ENCODE data around the gene PSMD1.
"Not testable (repeated sequence)": the region's sequence is repeated elsewhere in the genome, so short reads cannot be mapped to it uniquely, and the experiment has no call there.

PSMD1 gene

GRCh38 chr2:231185050-231185725 is 128.5 kb downstream of the PSMD1 start:
- DNase-seq (ENCODE audit: low read depth in 2 of 2): no peak

- DNase-seq (ENCODE audit: low read depth in 2 of 2): no peak
Measured at GRCh38 chr2:231185886-231186285, 129.2 kb downstream of the PSMD1 start.

- DNase-seq (ENCODE audit: low read depth in 2 of 2): no peak
Measured at GRCh38 chr2:231186325-231186724, 129.7 kb downstream of the PSMD1 start.

GRCh38 chr2:231187736-231188505 is 131.3 kb downstream of the PSMD1 start:
- DNase-seq (ENCODE audit: low read depth in 2 of 2): no peak

- no peak for DNase-seq (ENCODE audit: low read depth in 2 of 2)
Measured at GRCh38 chr2:231188506-231189170, 132.0 kb downstream of the PSMD1 start.

GRCh38 chr2:231189171-231189530 is 132.5 kb downstream of the PSMD1 start:
- DNase-seq (ENCODE audit: low read depth in 2 of 2): no peak

GRCh38 chr2:231189571-231190495 is 133.2 kb downstream of the PSMD1 start:
- no peak for DNase-seq (ENCODE audit: low read depth in 2 of 2)

- no peak for DNase-seq (ENCODE audit: low read depth in 2 of 2)
Measured at GRCh38 chr2:231190531-231191197, 134.0 kb downstream of the PSMD1 start.

- DNase-seq (ENCODE audit: low read depth in 2 of 2): no peak
Measured at GRCh38 chr2:231191896-231192872, 135.5 kb downstream of the PSMD1 start.

GRCh38 chr2:231193216-231193615 is 136.5 kb downstream of the PSMD1 start:
- DNase-seq (ENCODE audit: low read depth in 2 of 2): no peak

GRCh38 chr2:231196592-231196991 is 139.9 kb downstream of the PSMD1 start:
- no peak for DNase-seq (ENCODE audit: low read depth in 2 of 2)

- DNase-seq (ENCODE audit: low read depth in 2 of 2): not testable (repeated sequence)
Measured at GRCh38 chr2:231197196-231197595, 140.5 kb downstream of the PSMD1 start.

GRCh38 chr2:231197706-231198290 is 141.1 kb downstream of the PSMD1 start:
- no peak for DNase-seq (ENCODE audit: low read depth in 2 of 2)

- peak; percentile 68 to 80 for DNase-seq (ENCODE audit: low read depth in 2 of 2)
Measured at GRCh38 chr2:231198291-231199173, 141.9 kb downstream of the PSMD1 start, which contains the start of gene ARMC9. Gene ARMC9, plus strand, starts transcription at chr2:231198631. Its CDS starts 7,608 bp downstream, at chr2:231206239.

GRCh38 chr2:231199219-231199618 is 142.6 kb downstream of the PSMD1 start:
- DNase-seq (ENCODE audit: low read depth in 2 of 2): no peak

GRCh38 chr2:231200805-231201474 is 144.3 kb downstream of the PSMD1 start:
- DNase-seq (ENCODE audit: low read depth in 2 of 2): no peak

- no peak for DNase-seq (ENCODE audit: low read depth in 2 of 2)
Measured at GRCh38 chr2:231201475-231201814, 144.8 kb downstream of the PSMD1 start.

- DNase-seq (ENCODE audit: low read depth in 2 of 2): no peak
Measured at GRCh38 chr2:231203087-231203486, 146.4 kb downstream of the PSMD1 start.

Data from stimulated activated CD8-positive, alpha-beta memory T cell treated with anti-CD3 and anti-CD28 coated beads, Interleukin-2, amount 100 ng/mL, for 48 hours (primary cell).